GM12878 (cell line): ENCODE data around the gene TRAK2.

ENCODE experiments used
- BRCA1 ChIP-seq: IDR thresholded peaks from 2 replicates; pipeline ENCODE4 v1.6.1; 2011; ENCODE audit warnings: low read depth, low read length, improper control_type of control experiment
- KLF5 ChIP-seq: fragments of 450-650 bp; IDR thresholded peaks from 2 replicates; pipeline ENCODE4 v1.6.1; 2014; ENCODE audit warnings: mild to moderate bottlenecking; ENCODE audit not compliant: partially characterized antibody
- NRF1 ChIP-seq: conservative IDR thresholded peaks from 2 replicates; pipeline ENCODE4 v1.6.1; 2011; ENCODE audit warnings: mild to moderate bottlenecking, low read depth, low read length, improper control_type of control experiment
- PAX8 ChIP-seq: fragments of 450-650 bp; IDR thresholded peaks from 2 replicates; pipeline ENCODE4 v1.6.1; 2017; ENCODE audit warnings: mild to moderate bottlenecking, moderate library complexity
- SMC3 ChIP-seq: IDR thresholded peaks from 2 replicates; pipeline ENCODE4 v1.6.1; 2011; ENCODE audit warnings: low read length, improper control_type of control experiment, borderline replicate concordance
- SP1 ChIP-seq: IDR thresholded peaks from one replicate; pipeline ENCODE4 v1.6.1; 2011; ENCODE audit warnings: low read depth, low read length
- TF ChIP-seq, protein P1 (sequence below): fragments of 450-650 bp; IDR thresholded peaks from 2 replicates; pipeline ENCODE4 v1.6.1; 2014; ENCODE audit warnings: mild to moderate bottlenecking
- TF ChIP-seq, protein P2 (sequence below), 3 experiments: IDR thresholded peaks in 2 of 3; conservative IDR thresholded peaks in 1 of 3; 2 replicates each; pipeline ENCODE4 v1.5.1; 2011; ENCODE audit warnings: low read depth in 3 of 3, low read length in 3 of 3, mild to moderate bottlenecking in 3 of 3, control low read depth in 2 of 3, moderate library complexity in 2 of 3, inconsistent platforms in 1 of 3, mixed read lengths in 1 of 3; ENCODE audit not compliant: control insufficient read depth in 2 of 3, insufficient read depth in 1 of 3; ENCODE audit errors: extremely low read depth in 1 of 3
- TF ChIP-seq, protein P3 (sequence below): fragments of 450-650 bp; IDR thresholded peaks from 2 replicates; pipeline ENCODE4 v1.6.1; 2017; ENCODE audit warnings: mild to moderate bottlenecking, moderate library complexity

DNA sequence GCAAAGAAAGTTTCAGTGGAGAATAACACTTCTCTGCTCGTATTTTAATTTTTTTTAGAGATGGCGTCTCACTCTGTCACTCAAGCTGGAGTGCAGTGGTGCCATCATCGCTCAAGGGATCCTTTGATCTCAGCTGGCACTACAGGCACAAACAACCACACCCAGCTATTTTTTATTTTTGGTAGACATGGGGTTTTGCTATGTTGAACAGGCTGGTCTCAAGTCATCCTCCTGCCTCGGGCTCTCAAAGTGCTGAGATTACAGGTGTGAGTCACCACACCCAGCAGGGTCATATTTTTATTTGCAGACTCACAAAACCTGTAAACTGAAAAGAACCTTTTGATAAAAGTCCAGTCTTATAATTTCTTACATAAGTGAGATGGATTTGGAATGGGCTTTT lies 2.6 kb downstream of the TRAK2 start:
- TF ChIP-seq, protein P1, sequence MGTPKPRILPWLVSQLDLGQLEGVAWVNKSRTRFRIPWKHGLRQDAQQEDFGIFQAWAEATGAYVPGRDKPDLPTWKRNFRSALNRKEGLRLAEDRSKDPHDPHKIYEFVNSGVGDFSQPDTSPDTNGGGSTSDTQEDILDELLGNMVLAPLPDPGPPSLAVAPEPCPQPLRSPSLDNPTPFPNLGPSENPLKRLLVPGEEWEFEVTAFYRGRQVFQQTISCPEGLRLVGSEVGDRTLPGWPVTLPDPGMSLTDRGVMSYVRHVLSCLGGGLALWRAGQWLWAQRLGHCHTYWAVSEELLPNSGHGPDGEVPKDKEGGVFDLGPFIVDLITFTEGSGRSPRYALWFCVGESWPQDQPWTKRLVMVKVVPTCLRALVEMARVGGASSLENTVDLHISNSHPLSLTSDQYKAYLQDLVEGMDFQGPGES, result no peak
- TF ChIP-seq SMC3, result no peak
- no peak for TF ChIP-seq SP1
- TF ChIP-seq, protein P2, sequence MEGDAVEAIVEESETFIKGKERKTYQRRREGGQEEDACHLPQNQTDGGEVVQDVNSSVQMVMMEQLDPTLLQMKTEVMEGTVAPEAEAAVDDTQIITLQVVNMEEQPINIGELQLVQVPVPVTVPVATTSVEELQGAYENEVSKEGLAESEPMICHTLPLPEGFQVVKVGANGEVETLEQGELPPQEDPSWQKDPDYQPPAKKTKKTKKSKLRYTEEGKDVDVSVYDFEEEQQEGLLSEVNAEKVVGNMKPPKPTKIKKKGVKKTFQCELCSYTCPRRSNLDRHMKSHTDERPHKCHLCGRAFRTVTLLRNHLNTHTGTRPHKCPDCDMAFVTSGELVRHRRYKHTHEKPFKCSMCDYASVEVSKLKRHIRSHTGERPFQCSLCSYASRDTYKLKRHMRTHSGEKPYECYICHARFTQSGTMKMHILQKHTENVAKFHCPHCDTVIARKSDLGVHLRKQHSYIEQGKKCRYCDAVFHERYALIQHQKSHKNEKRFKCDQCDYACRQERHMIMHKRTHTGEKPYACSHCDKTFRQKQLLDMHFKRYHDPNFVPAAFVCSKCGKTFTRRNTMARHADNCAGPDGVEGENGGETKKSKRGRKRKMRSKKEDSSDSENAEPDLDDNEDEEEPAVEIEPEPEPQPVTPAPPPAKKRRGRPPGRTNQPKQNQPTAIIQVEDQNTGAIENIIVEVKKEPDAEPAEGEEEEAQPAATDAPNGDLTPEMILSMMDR (IDR thresholded peaks at IDR 0.05 in 2 of 3, conservative IDR thresholded peaks at IDR 0.05 in 1 of 3; ENCODE audit: control insufficient read depth in 2 of 3, extremely low read depth in 1 of 3, insufficient read depth in 1 of 3, low read depth in 3 of 3, low read length in 3 of 3), result no peak
- no peak for TF ChIP-seq NRF1
- no peak for TF ChIP-seq BRCA1
- no peak for TF ChIP-seq KLF5
- TF ChIP-seq, protein P3, sequence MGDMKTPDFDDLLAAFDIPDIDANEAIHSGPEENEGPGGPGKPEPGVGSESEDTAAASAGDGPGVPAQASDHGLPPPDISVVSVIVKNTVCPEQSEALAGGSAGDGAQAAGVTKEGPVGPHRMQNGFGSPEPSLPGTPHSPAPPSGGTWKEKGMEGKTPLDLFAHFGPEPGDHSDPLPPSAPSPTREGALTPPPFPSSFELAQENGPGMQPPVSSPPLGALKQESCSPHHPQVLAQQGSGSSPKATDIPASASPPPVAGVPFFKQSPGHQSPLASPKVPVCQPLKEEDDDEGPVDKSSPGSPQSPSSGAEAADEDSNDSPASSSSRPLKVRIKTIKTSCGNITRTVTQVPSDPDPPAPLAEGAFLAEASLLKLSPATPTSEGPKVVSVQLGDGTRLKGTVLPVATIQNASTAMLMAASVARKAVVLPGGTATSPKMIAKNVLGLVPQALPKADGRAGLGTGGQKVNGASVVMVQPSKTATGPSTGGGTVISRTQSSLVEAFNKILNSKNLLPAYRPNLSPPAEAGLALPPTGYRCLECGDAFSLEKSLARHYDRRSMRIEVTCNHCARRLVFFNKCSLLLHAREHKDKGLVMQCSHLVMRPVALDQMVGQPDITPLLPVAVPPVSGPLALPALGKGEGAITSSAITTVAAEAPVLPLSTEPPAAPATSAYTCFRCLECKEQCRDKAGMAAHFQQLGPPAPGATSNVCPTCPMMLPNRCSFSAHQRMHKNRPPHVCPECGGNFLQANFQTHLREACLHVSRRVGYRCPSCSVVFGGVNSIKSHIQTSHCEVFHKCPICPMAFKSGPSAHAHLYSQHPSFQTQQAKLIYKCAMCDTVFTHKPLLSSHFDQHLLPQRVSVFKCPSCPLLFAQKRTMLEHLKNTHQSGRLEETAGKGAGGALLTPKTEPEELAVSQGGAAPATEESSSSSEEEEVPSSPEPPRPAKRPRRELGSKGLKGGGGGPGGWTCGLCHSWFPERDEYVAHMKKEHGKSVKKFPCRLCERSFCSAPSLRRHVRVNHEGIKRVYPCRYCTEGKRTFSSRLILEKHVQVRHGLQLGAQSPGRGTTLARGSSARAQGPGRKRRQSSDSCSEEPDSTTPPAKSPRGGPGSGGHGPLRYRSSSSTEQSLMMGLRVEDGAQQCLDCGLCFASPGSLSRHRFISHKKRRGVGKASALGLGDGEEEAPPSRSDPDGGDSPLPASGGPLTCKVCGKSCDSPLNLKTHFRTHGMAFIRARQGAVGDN, result no peak
- TF ChIP-seq PAX8, result no peak
